ENCODE results near the gene EPHB4. TPM values are rescaled to one million over a fixed set of nuclear protein-coding genes. Genes with fewer than 3 reads are reported as not detected.

The EPHB4 gene
- total RNA-seq, 2 donors from 2014 or later, result 106 to 117 TPM

GRCh38 chr7:100801833-100802568 is 25.3 kb downstream of the EPHB4 start:
- Histone ChIP-seq H3K4me3 (ENCODE audit: low read length) (no peak overlapping the region), H3K27ac (ENCODE audit: low read depth, low read length) (peak overlapping the region; percentile 49), H3K9me3 (ENCODE audit: control insufficient read depth, low read length) (no peaks in the 10 kb centered on the region), H3K4me1 (ENCODE audit: control insufficient read depth, insufficient read depth, low read length) (no peaks in the 10 kb centered on the region), H3K9ac (ENCODE audit: extremely low read depth, low read length, poor library complexity, severe bottlenecking) (no peak overlapping the region), H3K27me3 (ENCODE audit: control insufficient read depth, insufficient read depth, low read length, poor library complexity, severe bottlenecking) (no peaks in the 10 kb centered on the region), H3K36me3 (ENCODE audit: control insufficient read depth, insufficient read depth, low read length) (peaks cover 44% of the 10 kb centered on the region)
- 82 to 85% methylated on average over 3 to 18 of the region's 18 CpGs for WGBS, 2 experiments (ENCODE audit: insufficient coverage in 1 of 2, insufficient read length in 1 of 2)
- TF ChIP-seq CTCF (conservative IDR thresholded peaks at IDR 0.05), result no peak
- peaks cover 5% of the 10 kb centered on the region for H3K27me3 Mint-ChIP-seq (ENCODE audit: insufficient read depth)
- H3K4me3 Mint-ChIP-seq, result no peak overlapping the region
- H3K9me3 Mint-ChIP-seq, result no peaks in the 10 kb centered on the region
- DNase-seq, result no peak
- no peak overlapping the region for H3K27ac Mint-ChIP-seq
- H3K36me3 Mint-ChIP-seq (ENCODE audit: low read depth), result peaks cover 44% of the 10 kb centered on the region
- peaks cover 8% of the 10 kb centered on the region for H3K4me1 Mint-ChIP-seq

- H3K27ac ChIP-seq (ENCODE audit: low read depth, low read length), result no peak overlapping the region
- Mint-ChIP-seq H3K4me3 (no peak overlapping the region), H3K27ac (no peak overlapping the region)
These were observed 28.1 kb downstream of the EPHB4 start for GRCh38 chr7:100799037-100799896.

DNA sequence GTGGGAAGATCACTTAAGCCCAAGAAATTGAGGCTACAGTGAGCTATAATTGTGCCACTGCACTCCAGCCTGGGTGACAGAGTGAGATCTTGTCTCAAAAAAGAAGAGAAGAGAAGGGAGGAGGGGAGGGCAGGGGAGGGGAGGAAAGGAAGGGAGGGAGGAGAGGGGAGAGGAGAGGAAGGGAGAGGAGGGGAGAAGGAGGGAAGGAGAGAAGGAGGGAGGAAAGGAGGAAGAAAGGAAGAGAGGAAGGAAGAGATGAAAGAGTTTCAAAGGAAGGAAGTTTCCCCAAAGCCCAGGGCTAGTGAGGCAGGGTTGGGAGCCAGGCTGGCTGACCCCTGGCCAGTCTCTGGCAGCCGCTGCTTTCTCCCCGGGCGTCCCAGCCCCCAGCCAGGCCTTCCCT is 32.6 kb downstream of the EPHB4 start:
- Histone ChIP-seq H3K9me3 (ENCODE audit: control insufficient read depth, low read length) (no peaks in the 10 kb centered on the region), H3K27ac (ENCODE audit: low read depth, low read length) (no peak overlapping the region), H3K4me1 (ENCODE audit: control insufficient read depth, insufficient read depth, low read length) (no peaks in the 10 kb centered on the region), H3K9ac (ENCODE audit: extremely low read depth, low read length, poor library complexity, severe bottlenecking) (no peak overlapping the region), H3K36me3 (ENCODE audit: control insufficient read depth, insufficient read depth, low read length) (no peaks in the 10 kb centered on the region), H3K27me3 (ENCODE audit: control insufficient read depth, insufficient read depth, low read length, poor library complexity, severe bottlenecking) (no peaks in the 10 kb centered on the region), H3K4me3 (ENCODE audit: low read length) (no peak overlapping the region)
- no peak overlapping the region for H3K27ac Mint-ChIP-seq
- H3K4me3 Mint-ChIP-seq, result no peak overlapping the region
- DNase-seq, result no peak
- no peaks in the 10 kb centered on the region for H3K36me3 Mint-ChIP-seq (ENCODE audit: low read depth)
- H3K9me3 Mint-ChIP-seq, result no peaks in the 10 kb centered on the region
- TF ChIP-seq CTCF (conservative IDR thresholded peaks at IDR 0.05), result no peak
- 36 to 68% methylated on average over 3 of the region's 3 CpGs for WGBS, 2 experiments (ENCODE audit: insufficient coverage in 1 of 2, insufficient read length in 1 of 2)
- H3K4me1 Mint-ChIP-seq, result peaks cover 9% of the 10 kb centered on the region
- H3K27me3 Mint-ChIP-seq (ENCODE audit: insufficient read depth), result peaks cover 6% of the 10 kb centered on the region

More at GRCh38 chr7:100799037-100799896, 28.1 kb downstream of the EPHB4 start:
- peaks cover 18% of the 10 kb centered on the region for H3K36me3 Mint-ChIP-seq (ENCODE audit: low read depth)
- H3K27me3 ChIP-seq (ENCODE audit: control insufficient read depth, insufficient read depth, low read length, poor library complexity, severe bottlenecking), result no peaks in the 10 kb centered on the region
- H3K9me3 Mint-ChIP-seq, result no peaks in the 10 kb centered on the region
- DNase-seq, result peak; percentile 89
- peaks cover 5% of the 10 kb centered on the region for H3K27me3 Mint-ChIP-seq (ENCODE audit: insufficient read depth)
- H3K4me1 Mint-ChIP-seq, result peaks cover 12% of the 10 kb centered on the region
- WGBS, 2 experiments (ENCODE audit: insufficient coverage in 1 of 2, insufficient read length in 1 of 2), result 51 to 71% methylated on average over 8 to 14 of the region's 14 CpGs
- H3K4me3 ChIP-seq (ENCODE audit: low read length), result no peak overlapping the region
- H3K9me3 ChIP-seq (ENCODE audit: control insufficient read depth, low read length), result no peaks in the 10 kb centered on the region
- no peaks in the 10 kb centered on the region for H3K4me1 ChIP-seq (ENCODE audit: control insufficient read depth, insufficient read depth, low read length)
- H3K36me3 ChIP-seq (ENCODE audit: control insufficient read depth, insufficient read depth, low read length), result peaks cover 17% of the 10 kb centered on the region
- H3K9ac ChIP-seq (ENCODE audit: extremely low read depth, low read length, poor library complexity, severe bottlenecking), result no peak overlapping the region
- TF ChIP-seq CTCF (conservative IDR thresholded peaks at IDR 0.05), result peak; percentile 82
